A673 (cell line): ENCODE measurements around the gene GPATCH2L.

Source experiments
- EZH2 ChIP-seq: fragments of 200-600 bp; sonication (generic); IDR thresholded peaks from 2 replicates; pipeline ENCODE4 v1.6.1; 2017; ENCODE audit warnings: borderline replicate concordance, low read depth, mild to moderate bottlenecking, mixed read lengths, antibody characterized with exemption, low read length; ENCODE audit not compliant: poor library complexity, severe bottlenecking
- TF ChIP-seq, protein P1 (sequence below): fragments of 300-800, 200-600 bp; sonication (generic); conservative IDR thresholded peaks from 2 replicates; pipeline ENCODE4 v1.5.1; 2017; ENCODE audit warnings: low read depth, mild to moderate bottlenecking, antibody characterized with exemption, low read length, moderate library complexity, mixed read lengths

DNA sequence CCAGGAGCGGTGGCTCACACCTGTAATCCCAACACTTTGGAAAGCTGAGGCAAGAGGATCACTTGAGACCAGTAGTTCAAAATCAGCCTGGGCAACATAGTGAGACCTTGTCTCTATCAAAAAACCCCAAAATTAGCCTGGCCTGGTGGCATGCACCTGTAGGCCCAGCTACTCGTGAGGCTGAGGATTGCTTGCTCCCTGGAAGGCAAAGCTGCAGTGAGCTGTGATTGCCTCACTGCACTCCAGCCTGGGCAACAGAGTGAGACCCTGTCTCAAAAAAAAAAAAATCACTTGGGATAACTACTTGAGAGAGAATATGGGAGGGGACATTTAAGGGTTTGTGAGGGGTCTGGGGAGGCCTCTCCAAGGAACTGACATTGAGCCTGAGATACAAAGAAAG lies 109.0 kb downstream of the GPATCH2L start:
- TF ChIP-seq, protein P1, sequence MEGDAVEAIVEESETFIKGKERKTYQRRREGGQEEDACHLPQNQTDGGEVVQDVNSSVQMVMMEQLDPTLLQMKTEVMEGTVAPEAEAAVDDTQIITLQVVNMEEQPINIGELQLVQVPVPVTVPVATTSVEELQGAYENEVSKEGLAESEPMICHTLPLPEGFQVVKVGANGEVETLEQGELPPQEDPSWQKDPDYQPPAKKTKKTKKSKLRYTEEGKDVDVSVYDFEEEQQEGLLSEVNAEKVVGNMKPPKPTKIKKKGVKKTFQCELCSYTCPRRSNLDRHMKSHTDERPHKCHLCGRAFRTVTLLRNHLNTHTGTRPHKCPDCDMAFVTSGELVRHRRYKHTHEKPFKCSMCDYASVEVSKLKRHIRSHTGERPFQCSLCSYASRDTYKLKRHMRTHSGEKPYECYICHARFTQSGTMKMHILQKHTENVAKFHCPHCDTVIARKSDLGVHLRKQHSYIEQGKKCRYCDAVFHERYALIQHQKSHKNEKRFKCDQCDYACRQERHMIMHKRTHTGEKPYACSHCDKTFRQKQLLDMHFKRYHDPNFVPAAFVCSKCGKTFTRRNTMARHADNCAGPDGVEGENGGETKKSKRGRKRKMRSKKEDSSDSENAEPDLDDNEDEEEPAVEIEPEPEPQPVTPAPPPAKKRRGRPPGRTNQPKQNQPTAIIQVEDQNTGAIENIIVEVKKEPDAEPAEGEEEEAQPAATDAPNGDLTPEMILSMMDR, result no peak
- TF ChIP-seq EZH2, result no peak
